NCI-H128 (cell line): ENCODE measurements around the gene EPC2.
"Not testable (repeated sequence)": the region's sequence is repeated elsewhere in the genome, so short reads cannot be mapped to it uniquely, and the experiment has no call there.

ENCODE experiments used
- DNase-seq: peaks from one replicate; lab custom pipeline; 2025; ENCODE audit not compliant: unreplicated experiment; lab: John Stamatoyannopoulos, UW

EPC2 gene

DNA sequence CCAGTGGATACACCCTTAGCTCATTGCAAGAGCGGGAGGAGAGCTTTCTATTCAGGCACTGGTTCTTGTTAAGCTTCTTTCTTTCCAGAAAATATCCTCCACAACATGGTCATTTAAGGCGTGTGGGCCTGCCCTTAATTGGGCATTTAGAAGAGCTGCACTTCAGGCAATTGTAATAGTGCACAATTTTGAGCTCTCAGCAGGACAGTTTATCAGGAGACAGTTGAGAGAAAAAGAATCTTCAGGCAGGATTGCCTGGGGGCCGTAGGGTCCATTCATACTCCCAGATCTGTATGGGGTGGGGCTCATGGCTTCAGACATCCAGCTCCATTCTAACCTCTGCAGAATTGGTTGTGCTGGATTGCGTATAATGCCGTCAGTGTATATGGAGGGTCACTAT is 6.0 kb upstream of the EPC2 start:
- no peak for DNase-seq

GRCh38 chr2:148640767-148641166 is 3.8 kb upstream of the EPC2 start:
- no peak for DNase-seq

DNA sequence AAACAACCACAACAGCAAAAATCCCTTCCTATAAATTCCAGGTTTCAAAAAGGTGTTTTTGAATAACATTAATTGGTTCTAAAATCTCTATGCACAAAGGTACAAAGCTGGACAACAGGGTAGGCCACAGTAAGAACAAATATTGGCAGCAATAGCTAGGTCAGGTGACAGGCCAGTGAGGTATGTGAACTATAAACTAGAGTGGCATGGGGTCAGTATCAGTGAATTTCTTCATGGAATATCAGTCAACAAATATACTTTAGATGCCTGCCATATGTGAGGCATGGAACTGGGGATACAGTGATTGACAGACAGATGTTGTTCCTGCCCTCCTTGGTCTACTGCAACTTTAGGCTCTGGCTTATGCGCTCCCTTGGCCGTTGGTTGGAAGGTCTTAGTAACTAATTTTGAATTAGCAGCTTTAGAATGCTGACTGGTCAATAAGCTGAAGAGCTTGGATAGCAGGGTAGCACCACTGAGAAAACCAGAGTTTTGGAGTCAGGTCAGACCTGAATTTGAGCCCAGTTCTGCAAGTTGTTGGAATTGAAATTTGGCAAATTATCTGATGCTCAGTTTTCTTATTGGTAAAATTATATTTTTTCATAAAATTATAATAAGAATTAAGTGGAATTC is 2.3 kb upstream of the EPC2 start:
- DNase-seq: no peak

DNA sequence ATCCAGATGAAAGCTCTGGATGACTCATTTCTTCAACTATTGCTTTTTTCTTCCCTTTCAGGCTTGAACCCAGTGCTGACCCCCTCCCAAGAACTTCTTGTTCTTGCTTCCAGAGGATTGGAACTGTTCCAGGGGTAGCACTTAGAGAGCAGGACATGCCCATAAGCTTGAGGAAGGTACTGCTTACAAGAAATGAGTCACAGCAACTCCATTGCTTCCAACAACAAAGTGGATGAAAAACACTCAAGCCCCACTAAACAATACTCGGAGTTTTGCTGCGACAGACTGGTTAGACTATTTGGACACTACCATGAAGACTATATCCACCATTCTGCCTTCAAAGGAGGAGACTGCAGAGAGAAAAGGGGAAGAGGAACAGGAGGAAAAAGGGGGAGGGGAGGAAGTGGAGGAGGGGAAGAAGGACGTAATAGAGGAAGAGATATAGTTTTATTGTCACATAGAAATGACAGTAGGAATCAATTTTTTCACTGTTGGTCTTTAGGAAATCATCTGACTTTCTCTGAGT is 1.6 kb upstream of the EPC2 start:
- DNase-seq: no peak

GRCh38 chr2:148643421-148643820 is 1.1 kb upstream of the EPC2 start:
- DNase-seq: no peak

- DNase-seq: peak; percentile 82
Measured at GRCh38 chr2:148644883-148645538, 460 bp downstream of the EPC2 start.

GRCh38 chr2:148645539-148646230 is 1.1 kb downstream of the EPC2 start:
- DNase-seq: no peak

- DNase-seq: no peak
Measured at GRCh38 chr2:148646231-148646559, 1.6 kb downstream of the EPC2 start.

DNA sequence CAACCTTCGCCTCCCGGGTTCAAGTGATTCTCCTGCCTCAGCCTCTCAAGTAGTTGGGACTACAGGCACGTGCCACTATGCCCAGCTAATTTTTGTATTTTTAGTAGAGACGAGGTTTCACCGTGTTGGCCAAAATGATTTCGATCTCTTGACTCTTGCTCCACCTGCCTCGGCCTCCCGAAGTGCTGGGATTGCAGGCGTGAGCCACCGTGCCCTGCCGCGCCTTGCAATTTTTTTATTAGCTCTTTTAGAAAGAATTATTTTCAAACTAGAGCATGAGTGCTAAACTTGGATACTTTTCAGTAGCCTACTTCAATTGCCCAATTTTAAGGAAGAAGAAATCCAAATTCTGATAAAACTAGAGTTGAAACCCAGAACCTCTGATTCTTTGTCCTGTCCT is 3.2 kb downstream of the EPC2 start:
- DNase-seq: not testable (repeated sequence)

DNA sequence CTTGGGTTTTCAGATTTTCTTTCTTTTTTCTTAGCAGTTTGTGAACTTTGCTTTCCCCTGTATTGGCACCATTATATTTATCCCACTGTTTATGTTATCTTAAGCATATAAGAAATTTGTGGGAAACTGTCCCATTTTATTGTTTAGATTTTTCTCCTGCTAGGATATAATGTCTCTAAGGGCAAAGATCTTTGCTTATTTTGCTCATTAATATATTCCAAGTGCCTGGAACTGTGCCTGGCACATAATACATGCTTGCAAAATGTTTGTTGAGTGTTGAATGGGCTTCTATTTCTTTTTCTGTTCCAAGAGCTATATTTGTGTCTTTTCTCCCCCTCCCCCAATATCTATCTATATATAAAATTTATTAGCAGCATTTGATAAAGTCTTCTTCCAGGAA is 5.4 kb downstream of the EPC2 start:
- DNase-seq: no peak

GRCh38 chr2:148650881-148651280 is 6.3 kb downstream of the EPC2 start:
- no peak for DNase-seq

DNA sequence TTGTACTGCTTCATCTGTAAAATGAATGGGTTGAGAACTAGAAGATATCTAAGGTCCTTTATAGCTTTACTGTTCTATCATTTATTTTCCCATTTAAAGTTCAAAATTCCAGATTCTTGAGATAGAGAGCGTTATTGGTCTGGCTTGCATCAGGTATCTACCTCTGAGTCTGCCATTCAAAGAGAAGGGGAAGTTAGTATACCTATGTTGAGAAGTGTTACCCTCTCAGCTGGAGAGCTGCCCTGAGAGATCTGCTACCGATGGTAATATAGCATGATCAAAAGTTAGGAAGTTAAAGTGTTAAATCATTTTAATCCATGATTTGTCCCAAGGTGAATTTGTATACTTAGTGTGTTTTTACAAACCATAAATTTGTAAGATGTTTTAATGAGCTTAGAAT is 7.4 kb downstream of the EPC2 start:
- DNase-seq: no peak

- no peak for DNase-seq
Measured at GRCh38 chr2:148653437-148653836, 8.9 kb downstream of the EPC2 start.

DNA sequence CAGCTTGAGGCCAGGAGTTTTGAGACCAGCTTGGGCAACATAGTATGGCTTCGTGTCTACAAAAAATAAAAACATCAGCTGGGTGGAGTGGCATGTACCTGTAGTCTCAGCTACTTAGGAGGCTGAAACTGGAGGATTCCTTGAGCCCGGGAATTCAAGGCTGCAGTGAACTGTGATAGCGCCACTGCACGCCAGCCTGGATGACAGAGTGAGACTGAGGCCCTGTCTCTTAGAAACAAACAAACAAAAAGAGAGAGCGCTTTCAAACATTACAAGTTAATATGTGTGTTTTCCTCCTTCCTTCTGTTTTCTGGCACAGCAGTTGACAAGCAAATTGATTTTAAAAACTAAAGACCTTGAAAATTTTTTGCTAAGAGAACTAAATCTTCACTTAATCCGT is 9.9 kb downstream of the EPC2 start:
- DNase-seq: no peak

DNA sequence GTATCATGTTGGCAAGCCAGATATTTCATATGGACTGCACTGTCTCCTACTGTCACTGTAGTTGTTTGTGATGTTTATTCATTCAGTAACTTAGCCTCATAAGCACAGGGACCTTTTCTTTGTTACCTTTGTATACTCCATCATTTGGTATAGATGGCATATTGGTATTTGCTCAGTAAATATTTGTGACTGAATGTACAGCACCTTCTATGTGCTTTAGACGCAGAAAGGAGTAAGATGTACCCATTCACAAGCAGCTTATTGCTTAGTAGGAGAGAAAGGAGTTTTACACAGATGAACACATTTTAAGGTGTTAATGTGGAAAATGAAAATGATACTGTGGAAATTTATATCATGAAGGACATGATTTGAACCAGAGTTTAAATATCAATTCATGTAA is 12.0 kb downstream of the EPC2 start:
- DNase-seq: no peak

DNA sequence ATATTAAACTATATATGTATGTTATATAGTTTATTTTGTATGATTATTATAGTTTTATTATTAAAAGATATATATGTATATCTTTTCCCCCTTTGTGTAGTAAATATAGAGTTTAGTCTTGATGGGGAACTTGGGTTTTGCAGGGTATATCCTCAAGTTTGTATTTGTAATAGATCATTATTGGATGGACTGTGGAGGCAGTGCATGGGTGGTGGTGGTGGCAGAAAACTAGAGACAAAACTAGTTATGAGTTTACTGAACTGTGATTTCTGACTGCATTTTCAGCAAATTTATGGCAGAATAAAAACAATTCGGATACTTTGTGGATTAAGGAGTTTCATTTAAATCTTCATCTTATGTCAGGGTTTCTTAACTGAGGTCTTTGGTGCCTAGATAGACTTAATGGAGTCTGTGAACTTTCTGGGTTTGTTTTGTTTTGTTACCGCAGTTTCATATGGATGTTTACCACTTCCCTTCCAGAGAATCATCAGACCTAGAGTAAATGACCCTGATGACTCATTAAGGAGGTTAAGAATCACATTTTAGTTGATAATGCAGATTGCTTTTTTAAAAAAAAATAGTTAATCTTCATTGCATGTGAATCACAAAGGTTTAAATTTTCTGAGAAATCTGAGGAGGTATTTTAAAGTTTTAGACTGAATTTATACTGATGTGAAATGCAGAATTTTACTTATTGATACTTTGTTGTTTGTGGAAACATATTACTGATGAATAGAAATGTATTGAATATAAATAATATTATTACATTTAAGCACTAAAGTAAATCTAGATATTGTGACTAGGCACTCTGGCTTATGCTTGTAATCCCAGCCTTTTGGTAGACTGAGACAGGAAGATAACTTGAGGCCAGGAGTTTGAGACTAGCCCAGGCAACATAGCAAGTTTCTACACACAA is 14.5 kb downstream of the EPC2 start:
- DNase-seq: no peak

- no peak for DNase-seq
Measured at GRCh38 chr2:148660999-148661398, 16.4 kb downstream of the EPC2 start.

GRCh38 chr2:148662332-148662731 is 17.8 kb downstream of the EPC2 start:
- DNase-seq: not testable (repeated sequence)

- DNase-seq: no peak
Measured at GRCh38 chr2:148664229-148664628, 19.7 kb downstream of the EPC2 start.

DNA sequence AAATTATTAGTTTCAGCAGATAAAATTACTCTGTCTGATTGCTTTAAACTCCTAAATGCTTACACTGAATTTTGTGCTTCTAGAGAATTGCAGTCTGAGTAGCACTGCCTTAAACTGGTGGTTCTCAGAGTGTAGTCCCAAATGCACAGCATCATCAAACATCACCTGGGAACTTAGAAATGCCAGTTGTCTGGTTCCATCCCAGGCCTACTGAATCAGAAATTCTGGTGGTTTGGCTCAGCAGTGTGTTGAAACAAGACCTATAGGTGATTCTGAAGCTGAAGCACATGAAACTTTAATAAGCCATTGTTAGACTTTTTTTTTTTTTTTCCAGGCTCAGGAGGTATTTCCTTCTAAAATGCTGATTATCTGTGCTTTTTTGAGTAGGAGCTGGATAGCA is 22.0 kb downstream of the EPC2 start:
- DNase-seq: no peak

DNA sequence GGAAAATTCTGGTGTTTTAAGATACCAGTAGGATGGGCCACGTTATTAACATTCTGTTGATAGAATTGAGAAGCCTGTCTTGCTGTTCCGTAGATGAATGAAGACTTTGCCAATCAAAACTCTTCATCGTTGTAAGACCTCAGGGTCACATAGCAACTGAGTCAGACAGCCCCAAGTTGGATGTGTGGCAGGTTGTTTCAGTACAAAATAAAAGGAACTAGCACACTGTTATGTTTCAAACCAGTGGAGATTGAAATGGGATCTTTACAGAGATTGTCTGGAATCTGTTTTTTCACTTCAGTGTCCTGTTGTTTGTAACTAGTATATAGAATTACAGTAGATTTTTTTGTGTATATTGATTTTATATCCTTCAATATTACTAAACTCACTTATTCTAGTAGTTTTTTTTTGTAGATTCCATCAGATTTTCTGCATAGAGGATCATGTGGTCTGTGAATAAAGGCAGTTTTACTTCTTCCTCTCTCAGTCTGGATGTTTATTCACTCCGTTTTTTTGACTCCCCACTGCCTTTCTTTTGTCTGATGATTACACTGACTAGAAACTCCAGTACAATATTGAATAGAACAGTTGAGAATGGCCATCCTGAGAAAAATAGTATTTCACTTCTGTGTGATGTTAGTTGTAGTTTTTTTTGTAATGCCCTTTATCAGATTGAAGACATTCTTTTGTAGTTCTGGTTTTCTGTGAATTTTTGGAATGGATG is 22.7 kb downstream of the EPC2 start:
- DNase-seq: no peak
